ENCODE measurements around the gene TIPRL. TPM values are rescaled to one million over a fixed set of nuclear protein-coding genes. Genes with fewer than 3 reads are reported as not detected.
"Not testable (repeated sequence)": the region's sequence is repeated elsewhere in the genome, so short reads cannot be mapped to it uniquely, and the experiment has no call there.

Gene TIPRL
- 34.1 and 43.4 TPM in 2 replicates for total RNA-seq

GRCh38 chr1:168178638-168179437 lies at the start of gene TIPRL:
TIPRL (plus strand) TSS chr1:168178962; CDS start chr1:168179078, 116 bp downstream.
- peak; percentile 98 for DNase-seq

DNA sequence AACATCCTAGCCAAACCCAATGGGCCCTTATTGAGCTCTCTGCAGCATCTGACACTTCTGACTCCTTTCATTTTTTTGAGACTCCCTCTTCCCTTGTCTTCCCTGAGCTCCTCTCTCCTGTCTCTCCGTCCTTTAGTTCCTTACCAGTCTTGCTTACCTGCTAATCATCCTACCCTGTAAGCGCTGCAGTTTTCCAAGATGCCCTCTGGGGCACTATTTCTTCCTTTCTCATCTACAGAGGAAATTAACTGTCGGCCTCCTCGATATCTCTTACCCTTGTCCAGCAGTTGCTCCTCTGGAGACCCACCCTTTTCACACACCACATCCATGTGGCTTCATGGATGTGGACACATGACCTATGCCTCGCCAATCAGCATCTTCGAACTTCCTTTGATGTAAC lies 48.8 kb upstream of the TIPRL start:
- DNase-seq, result no peak

GRCh38 chr1:168134132-168134531 lies 44.6 kb upstream of the TIPRL start:
- no peak for DNase-seq

GRCh38 chr1:168134642-168135041 lies 44.1 kb upstream of the TIPRL start:
- no peak for DNase-seq

DNA sequence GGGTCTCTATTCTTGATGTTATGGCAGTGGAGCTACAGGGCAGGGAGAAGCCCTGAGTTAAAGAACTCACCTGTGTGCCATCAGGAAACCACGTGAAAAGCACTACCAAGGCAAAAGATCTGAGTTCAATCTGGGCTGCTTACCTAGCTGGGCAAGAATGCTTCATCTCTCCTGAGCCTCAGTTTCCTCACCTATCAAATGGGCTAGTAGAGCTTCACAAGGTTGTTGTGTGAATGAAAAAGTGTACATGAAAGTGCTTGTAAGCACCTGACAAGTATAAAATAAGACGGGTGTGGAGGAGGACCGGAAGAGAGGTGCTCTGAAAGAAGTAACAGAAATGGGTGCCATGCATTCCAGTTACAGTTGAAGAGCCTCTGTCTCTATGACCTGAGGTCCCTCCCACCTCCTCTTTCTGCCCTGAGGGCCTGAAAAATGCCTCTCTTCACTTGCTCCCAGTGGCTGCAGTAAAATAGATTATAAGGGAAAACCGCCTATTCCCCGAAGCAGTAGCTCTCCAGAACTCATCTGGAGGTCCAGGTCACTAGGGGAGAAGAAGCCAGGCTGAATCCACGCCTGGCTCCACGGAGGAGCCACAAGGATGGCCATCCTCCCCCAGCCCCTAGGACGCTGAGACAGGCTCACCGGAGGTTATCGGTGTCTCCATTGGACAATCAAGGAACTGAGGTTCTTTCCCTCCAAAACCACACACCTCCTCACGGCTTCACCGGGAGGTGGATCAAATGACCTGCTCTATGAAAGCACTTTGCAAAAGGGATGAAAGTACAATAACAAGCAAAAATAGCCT lies 43.4 kb upstream of the TIPRL start:
- DNase-seq, result peak; percentile 26

GRCh38 chr1:168135921-168136708 lies 42.6 kb upstream of the TIPRL start:
- peak; percentile 30 for DNase-seq

DNA sequence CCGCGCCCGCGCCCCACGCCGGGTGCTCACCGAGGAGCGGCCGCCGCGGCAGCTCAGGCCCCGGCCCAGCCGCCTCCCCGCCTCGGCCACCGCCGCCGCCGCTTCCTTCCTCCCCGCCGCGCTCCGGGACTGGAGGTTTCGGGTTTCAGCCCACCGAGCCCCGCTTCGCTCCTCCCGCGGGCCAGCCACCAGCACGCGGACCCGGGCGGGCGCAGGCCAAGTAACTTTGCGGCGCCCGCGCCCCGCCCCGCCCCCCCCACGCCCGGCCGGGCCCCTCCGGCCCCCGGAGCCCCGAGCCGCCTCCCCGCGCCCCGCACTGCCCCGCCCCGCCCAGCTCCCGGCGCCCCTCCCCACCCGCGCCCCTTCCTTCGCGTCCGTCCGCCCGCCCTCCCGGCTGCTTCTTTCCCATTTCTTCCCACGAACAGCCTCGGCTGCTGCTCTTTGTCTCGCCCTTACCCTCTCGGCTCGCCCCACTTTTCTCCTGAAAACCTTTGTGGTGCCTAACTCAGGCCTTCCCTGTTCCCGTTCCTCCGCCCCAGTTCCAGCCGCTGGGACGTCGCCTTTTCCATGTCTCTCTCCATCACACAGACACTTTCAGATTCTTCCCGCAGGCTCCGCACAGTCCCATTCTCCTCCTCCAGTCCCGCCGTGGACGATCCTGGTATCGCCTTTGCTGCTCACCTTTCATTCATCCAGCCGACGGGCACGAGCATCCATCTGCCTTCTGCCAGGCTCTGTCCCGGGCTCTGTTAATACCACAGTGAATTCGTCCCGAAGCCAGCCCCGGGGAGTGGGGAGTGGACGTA lies 41.9 kb upstream of the TIPRL start, which contains the start of gene GPR161:
TSS of gene GPR161 (minus strand) at position 222 of the 806 bp plus-strand sequence. CDS start 32,080 bp downstream, outside the sequence.
- peak; percentile 53 for DNase-seq

- no peak for DNase-seq
Observed at GRCh38 chr1:168137515-168137821, 41.3 kb upstream of the TIPRL start.

GRCh38 chr1:168138134-168138533 lies 40.6 kb upstream of the TIPRL start:
- DNase-seq, result no peak

- DNase-seq, result no peak
Observed at GRCh38 chr1:168139070-168139469, 39.7 kb upstream of the TIPRL start.

- no peak for DNase-seq
Observed at GRCh38 chr1:168141871-168142385, 36.8 kb upstream of the TIPRL start.

DNA sequence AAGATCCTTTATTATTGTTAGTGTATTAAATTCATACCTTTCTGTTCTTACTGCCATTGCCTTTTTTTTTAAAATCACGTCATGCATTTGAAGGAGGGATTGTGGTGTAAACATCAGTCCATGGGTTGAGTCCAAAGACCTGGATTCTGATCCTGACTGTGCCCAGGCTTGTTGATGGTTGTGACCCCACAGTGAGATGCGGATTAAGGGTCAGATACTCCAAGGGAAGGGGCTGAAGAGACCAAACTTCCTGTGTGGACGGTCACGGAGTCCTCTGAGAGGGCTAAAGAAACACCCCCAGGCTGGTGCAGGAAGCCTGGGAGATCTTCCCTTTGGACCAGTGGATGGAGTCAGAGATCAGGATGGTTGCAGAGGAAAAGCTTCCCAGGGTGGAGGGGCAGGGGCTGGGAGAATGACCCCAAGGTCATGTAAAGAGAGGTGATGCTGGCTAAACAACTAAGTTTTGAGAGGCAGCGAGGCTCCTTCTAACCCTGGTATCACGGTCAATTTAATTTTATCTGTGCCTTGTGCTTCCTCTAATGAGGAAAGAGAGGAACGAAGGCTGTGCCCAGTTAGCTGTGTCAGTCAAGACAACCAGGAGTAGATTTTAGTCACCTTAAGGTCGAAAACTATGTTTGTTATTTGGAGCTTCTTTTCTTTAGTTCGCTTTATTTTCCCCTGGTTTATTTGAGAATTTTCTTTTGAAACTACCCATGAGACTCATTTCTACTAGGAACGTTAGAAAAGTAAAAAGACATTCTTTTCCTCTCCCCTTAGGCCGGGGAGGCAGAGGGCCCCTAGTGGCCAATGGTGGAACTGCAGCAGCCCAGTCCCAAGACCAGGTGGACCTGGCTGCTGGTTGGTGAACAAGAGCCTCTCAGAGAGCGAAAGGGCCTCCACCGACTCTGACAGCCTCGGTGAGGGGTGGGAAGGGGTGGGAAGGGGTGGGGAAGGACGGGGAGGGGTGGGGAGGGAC lies 33.3 kb upstream of the TIPRL start:
- peak; percentile 93 for DNase-seq

DNA sequence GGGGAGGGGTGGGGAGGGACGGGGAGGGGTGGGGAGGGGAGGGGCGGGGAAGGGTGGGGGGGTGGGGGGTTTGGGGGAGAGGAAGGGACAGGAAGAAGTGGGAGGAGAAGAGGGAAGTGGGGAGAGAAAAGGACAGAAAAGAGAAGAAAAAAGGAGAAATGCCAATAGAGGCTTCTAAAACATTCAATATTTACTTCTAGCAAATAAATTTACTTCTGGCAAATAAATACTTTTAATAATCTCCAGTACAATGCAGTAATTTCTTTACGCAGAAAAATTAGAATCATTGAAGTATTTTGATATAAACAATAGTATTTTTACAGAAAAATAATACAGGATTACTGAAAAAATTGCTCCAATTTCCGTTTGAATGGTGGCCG lies 32.6 kb upstream of the TIPRL start:
- DNase-seq, result no peak

- DNase-seq, result no peak
Observed at GRCh38 chr1:168146626-168147025, 32.1 kb upstream of the TIPRL start.

DNA sequence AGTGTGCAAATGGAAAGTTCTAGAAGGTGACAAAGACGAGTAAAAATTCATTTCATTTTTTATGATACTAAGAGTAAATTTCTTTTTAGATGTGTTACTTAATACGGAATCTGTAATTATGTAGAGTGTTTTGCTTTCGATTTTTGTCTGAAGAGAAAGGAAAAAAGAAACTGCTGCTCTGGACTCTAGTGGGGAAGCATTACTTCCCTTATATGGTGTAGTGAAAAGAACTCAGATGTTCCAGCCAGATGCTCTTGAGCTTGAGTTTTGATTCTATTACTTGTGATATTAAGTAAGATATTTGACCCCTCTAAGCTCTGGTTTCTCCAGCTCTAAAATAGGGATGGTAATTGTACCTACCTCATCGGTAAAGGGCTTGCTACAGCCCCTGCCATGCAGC lies 29.8 kb upstream of the TIPRL start:
- no peak for DNase-seq

DNA sequence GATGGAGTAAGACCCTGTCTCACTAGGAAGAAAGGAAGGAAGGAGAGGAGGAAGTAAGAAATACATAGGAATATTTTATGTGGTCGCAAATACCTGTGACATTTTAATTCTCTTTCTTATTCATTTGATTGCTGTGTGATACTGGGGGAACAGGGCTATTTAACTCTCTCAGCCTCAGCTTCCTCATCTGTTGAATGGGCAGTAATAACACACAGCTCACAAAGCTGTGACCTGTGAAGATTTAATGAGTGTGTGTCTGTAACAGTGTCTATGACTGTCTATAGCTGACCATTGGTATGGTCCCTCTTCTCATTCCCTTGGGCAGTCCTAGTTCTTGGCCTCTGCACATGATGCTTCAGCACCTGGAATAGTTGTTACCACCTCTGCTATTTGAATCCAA lies 28.5 kb upstream of the TIPRL start:
- DNase-seq, result no peak

DNA sequence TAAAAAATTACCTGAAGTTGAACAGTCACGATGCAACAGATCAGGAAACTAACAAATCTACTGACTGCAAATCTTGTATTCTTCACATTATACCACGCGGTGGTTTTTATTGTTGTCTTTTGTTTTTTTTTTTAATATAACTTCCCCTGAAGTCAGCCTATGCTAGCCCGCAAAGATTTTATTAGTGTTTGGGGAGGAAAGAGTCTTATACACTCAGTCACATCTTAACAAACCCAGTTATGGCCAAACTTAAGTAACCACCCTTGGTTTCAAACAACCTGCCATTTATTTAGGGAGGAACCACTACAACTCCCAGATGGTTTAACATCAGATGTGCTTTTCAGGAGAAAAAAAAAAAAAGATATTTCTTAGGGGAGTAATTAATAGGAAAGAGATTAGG lies 26.8 kb upstream of the TIPRL start:
- no peak for DNase-seq

DNA sequence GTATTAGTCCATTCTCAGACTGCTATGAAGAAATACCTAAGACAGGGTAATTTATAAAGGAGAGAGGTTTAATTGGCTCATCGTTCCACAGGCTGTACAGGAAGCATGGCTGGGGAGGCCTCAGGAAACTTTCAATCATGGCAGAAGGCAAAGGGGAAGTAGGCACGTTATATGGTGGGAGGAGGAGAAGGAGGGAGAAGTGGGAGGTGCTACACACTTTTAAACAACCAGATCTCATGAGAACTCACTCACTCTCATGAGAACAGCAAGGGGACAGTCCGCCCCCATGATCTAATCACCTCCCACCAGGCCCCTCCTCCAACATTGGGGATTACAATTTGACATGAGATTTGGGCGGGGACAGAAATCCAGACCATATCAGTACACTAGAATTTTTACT lies 24.1 kb upstream of the TIPRL start:
- not testable (repeated sequence) for DNase-seq

GRCh38 chr1:168155910-168156309 lies 22.9 kb upstream of the TIPRL start:
- DNase-seq, result no peak

GRCh38 chr1:168157638-168158037 lies 21.1 kb upstream of the TIPRL start:
- no peak for DNase-seq

- no peak for DNase-seq
Observed at GRCh38 chr1:168159251-168159650, 19.5 kb upstream of the TIPRL start.

Data from dermis blood vessel endothelial cell (primary cell).